ENCODE results near the gene TEKT5. TPM values are rescaled to one million over a fixed set of nuclear protein-coding genes. Genes with fewer than 3 reads are reported as not detected.

Gene TEKT5
- total RNA-seq, 8 experiments from 2014 or later, result 0.22 to 1.1 (median 0.69) TPM; not detected in 4

GRCh38 chr16:10608687-10609401 lies 85.9 kb downstream of the TEKT5 start:
- no peaks in the 10 kb centered on the region for H3K4me1 ChIP-seq (replicated peaks in 1 of 2)
- peak in 3 of 8 experiments; percentile 53 to 96 (median 90) for ATAC-seq (replicated peaks in 6 of 8)
- in situ Hi-C loops (cut with MboI; ENCODE audit: low pct_unique_long_range_greater_than_20kb in 2 of 9, low sequenced_read_pairs in 9 of 9, unreplicated experiment in 9 of 9), result no loop called here
- 46 to 96% (median 67%) methylated on average over 1 to 5 of the region's 11 CpGs; no CpG with 5 or more reads in 1 of the 10 experiments for WGBS, 10 experiments
- no peak overlapping the region for H3K27ac ChIP-seq
- no peak overlapping the region for H3K4me3 ChIP-seq

GRCh38 chr16:10607157-10607556 lies 87.6 kb downstream of the TEKT5 start:
- no peak overlapping the region for H3K27ac ChIP-seq
- 20 to 100% (median 84%) methylated on average over 1 to 3 of the region's 3 CpGs; no CpG with 5 or more reads in 4 of the 10 experiments for WGBS, 10 experiments
- ATAC-seq (replicated peaks in 6 of 8), result no peak

GRCh38 chr16:10606607-10607006 lies 88.1 kb downstream of the TEKT5 start:
- in situ Hi-C loops (cut with MboI; ENCODE audit: low pct_unique_long_range_greater_than_20kb in 2 of 9, low sequenced_read_pairs in 9 of 9, unreplicated experiment in 9 of 9), result no loop called here
- no peak overlapping the region for H3K4me3 ChIP-seq
- no peak for ATAC-seq (replicated peaks in 6 of 8)
- 0 to 90% (median 70%) methylated on average over 1 to 4 of the region's 6 CpGs; no CpG with 5 or more reads in 3 of the 10 experiments for WGBS, 10 experiments
- H3K4me1 ChIP-seq (replicated peaks in 1 of 2), result no peaks in the 10 kb centered on the region
- no peak overlapping the region for H3K27ac ChIP-seq

More at GRCh38 chr16:10607157-10607556, 87.6 kb downstream of the TEKT5 start:
- no peak overlapping the region for H3K4me3 ChIP-seq
- H3K4me1 ChIP-seq (replicated peaks in 1 of 2), result no peaks in the 10 kb centered on the region
- in situ Hi-C loops (cut with MboI; ENCODE audit: low pct_unique_long_range_greater_than_20kb in 2 of 9, low sequenced_read_pairs in 9 of 9, unreplicated experiment in 9 of 9), result no loop called here

GRCh38 chr16:10605636-10606035 lies 89.1 kb downstream of the TEKT5 start:
- no peak overlapping the region for H3K27ac ChIP-seq
- in situ Hi-C loops (cut with MboI; ENCODE audit: low pct_unique_long_range_greater_than_20kb in 2 of 9, low sequenced_read_pairs in 9 of 9, unreplicated experiment in 9 of 9), result no loop called here
- 33 to 100% (median 87%) methylated on average over 1 to 3 of the region's 3 CpGs; no CpG with 5 or more reads in 2 of the 10 experiments for WGBS, 10 experiments

GRCh38 chr16:10601444-10602408 lies 93.0 kb downstream of the TEKT5 start:
- Histone ChIP-seq H3K4me3 (no peak overlapping the region), H3K27ac (no peak overlapping the region), H3K4me1 (replicated peaks in 1 of 2) (no peaks in the 10 kb centered on the region)
- in situ Hi-C loops (cut with MboI; ENCODE audit: low pct_unique_long_range_greater_than_20kb in 2 of 9, low sequenced_read_pairs in 9 of 9, unreplicated experiment in 9 of 9), result no loop called here
- ATAC-seq (replicated peaks in 6 of 8), result peak in 3 of 8 experiments; percentile 47 to 65 (median 64)
- 10 to 84% (median 48%) methylated on average over 1 to 6 of the region's 13 CpGs; no CpG with 5 or more reads in 4 of the 10 experiments for WGBS, 10 experiments

More at GRCh38 chr16:10605636-10606035, 89.1 kb downstream of the TEKT5 start:
- Histone ChIP-seq H3K4me3 (no peak overlapping the region), H3K4me1 (replicated peaks in 1 of 2) (no peaks in the 10 kb centered on the region)
- no peak for ATAC-seq (replicated peaks in 6 of 8)

- no peak overlapping the region for H3K4me3 ChIP-seq
- WGBS, 10 experiments, result 0 to 100% (median 40%) methylated on average over 1 to 8 of the region's 12 CpGs; no CpG with 5 or more reads in 3 of the 10 experiments
- no peak overlapping the region for H3K27ac ChIP-seq
- ATAC-seq (replicated peaks in 6 of 8), result peak; percentile 19 to 77 (median 52)
- in situ Hi-C loops (cut with MboI; ENCODE audit: low pct_unique_long_range_greater_than_20kb in 2 of 9, low sequenced_read_pairs in 9 of 9, unreplicated experiment in 9 of 9), result no loop called here
- H3K4me1 ChIP-seq (replicated peaks in 1 of 2), result no peaks in the 10 kb centered on the region
Measured at GRCh38 chr16:10600782-10601443, 93.8 kb downstream of the TEKT5 start.

- no peak for ATAC-seq (replicated peaks in 6 of 8)
Measured at GRCh38 chr16:10599626-10600025, 95.1 kb downstream of the TEKT5 start.

GRCh38 chr16:10598157-10598556 lies 96.6 kb downstream of the TEKT5 start:
- 29 to 100% (median 70%) methylated on average over 1 to 6 of the region's 11 CpGs; no CpG with 5 or more reads in 5 of the 10 experiments for WGBS, 10 experiments

More at GRCh38 chr16:10599626-10600025, 95.1 kb downstream of the TEKT5 start:
- Histone ChIP-seq H3K4me3 (no peak overlapping the region), H3K4me1 (replicated peaks in 1 of 2) (no peaks in the 10 kb centered on the region), H3K27ac (no peak overlapping the region)
- WGBS, 10 experiments, result 69 to 95% (median 90%) methylated on average over 3 to 6 of the region's 7 CpGs; no CpG with 5 or more reads in 3 of the 10 experiments
- in situ Hi-C loops (cut with MboI; ENCODE audit: low pct_unique_long_range_greater_than_20kb in 2 of 9, low sequenced_read_pairs in 9 of 9, unreplicated experiment in 9 of 9), result no loop called here

GRCh38 chr16:10597187-10597601 lies 97.5 kb downstream of the TEKT5 start:
- in situ Hi-C loops (cut with MboI; ENCODE audit: low pct_unique_long_range_greater_than_20kb in 2 of 9, low sequenced_read_pairs in 9 of 9, unreplicated experiment in 9 of 9), result no loop called here
- Histone ChIP-seq H3K27ac (no peak overlapping the region), H3K4me1 (replicated peaks in 1 of 2) (no peaks in the 10 kb centered on the region), H3K4me3 (no peak overlapping the region)
- WGBS, 10 experiments, result 20 to 100% (median 89%) methylated on average over 1 to 3 of the region's 3 CpGs; no CpG with 5 or more reads in 2 of the 10 experiments
- ATAC-seq (replicated peaks in 6 of 8), result no peak

More at GRCh38 chr16:10598157-10598556, 96.6 kb downstream of the TEKT5 start:
- no peak for ATAC-seq (replicated peaks in 6 of 8)
- Histone ChIP-seq H3K4me1 (replicated peaks in 1 of 2) (no peaks in the 10 kb centered on the region), H3K27ac (no peak overlapping the region), H3K4me3 (no peak overlapping the region)
- in situ Hi-C loops (cut with MboI; ENCODE audit: low pct_unique_long_range_greater_than_20kb in 2 of 9, low sequenced_read_pairs in 9 of 9, unreplicated experiment in 9 of 9), result no loop called here

GRCh38 chr16:10594312-10594950 lies 100.3 kb downstream of the TEKT5 start:
- no peak overlapping the region for H3K27ac ChIP-seq
- no peak for ATAC-seq (replicated peaks in 6 of 8)
- H3K4me1 ChIP-seq (replicated peaks in 1 of 2), result peaks cover 1 to 4% of the 10 kb centered on the region in 2 donors
- no peak overlapping the region for H3K4me3 ChIP-seq
- in situ Hi-C loops (cut with MboI; ENCODE audit: low pct_unique_long_range_greater_than_20kb in 2 of 9, low sequenced_read_pairs in 9 of 9, unreplicated experiment in 9 of 9), result no loop called here
- WGBS, 10 experiments, result 0 to 90% (median 81%) methylated on average over 1 to 7 of the region's 9 CpGs; no CpG with 5 or more reads in 1 of the 10 experiments

- 64 to 100% (median 90%) methylated on average over 1 of the region's 1 CpG; no CpG with 5 or more reads in 3 of the 10 experiments for whole genome bisulfite sequencing, 10 experiments
- no peak for ATAC-seq (replicated peaks in 6 of 8)
- in situ Hi-C loops (cut with MboI; ENCODE audit: low pct_unique_long_range_greater_than_20kb in 2 of 9, low sequenced_read_pairs in 9 of 9, unreplicated experiment in 9 of 9), result no loop called here
- Histone ChIP-seq H3K4me3 (no peak overlapping the region), H3K4me1 (replicated peaks in 1 of 2) (peaks cover 9 to 13% of the 10 kb centered on the region in 2 donors), H3K27ac (no peak overlapping the region)
Measured at GRCh38 chr16:10592611-10593010, 102.1 kb downstream of the TEKT5 start.

GRCh38 chr16:10590342-10590741 lies 104.4 kb downstream of the TEKT5 start:
- no peak for ATAC-seq (replicated peaks in 6 of 8)
- Histone ChIP-seq H3K4me3 (no peak overlapping the region), H3K4me1 (replicated peaks in 1 of 2) (peaks cover 9 to 13% of the 10 kb centered on the region in 2 donors), H3K27ac (no peak overlapping the region)
- WGBS, 10 experiments, result 80 to 100% (median 93%) methylated on average over 1 to 4 of the region's 4 CpGs; no CpG with 5 or more reads in 5 of the 10 experiments
- in situ Hi-C loops (cut with MboI; ENCODE audit: low pct_unique_long_range_greater_than_20kb in 2 of 9, low sequenced_read_pairs in 9 of 9, unreplicated experiment in 9 of 9), result no loop called here
